ENCODE measurements around the gene MPND.
"Not testable (repeated sequence)": the region's sequence is repeated elsewhere in the genome, so short reads cannot be mapped to it uniquely, and the experiment has no call there.

Gene MPND

DNA sequence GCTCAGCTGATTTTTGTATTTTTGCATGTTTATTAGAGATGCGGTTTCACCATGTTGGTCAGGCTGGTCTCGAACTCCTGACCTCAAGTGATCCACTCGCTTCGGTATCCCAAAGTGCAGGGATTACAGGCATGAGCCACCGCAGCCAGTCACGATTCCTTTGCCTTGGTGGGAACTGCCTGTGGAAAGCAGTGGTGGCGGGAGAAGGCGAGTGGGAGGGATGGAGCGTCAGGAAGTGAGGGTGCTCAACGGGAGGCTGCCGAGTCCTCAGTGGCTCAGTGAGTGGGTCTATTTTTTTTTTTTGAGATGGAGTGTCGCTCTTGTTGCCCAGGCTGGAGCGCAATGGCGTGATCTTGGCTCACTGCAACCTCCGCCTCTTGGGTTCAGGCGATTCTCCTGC lies 5.9 kb downstream of the MPND start:
- Mint-ChIP-seq H3K36me3 (peaks cover 35 to 52% of the 10 kb centered on the region in 2 donors), H3K4me1 (peaks cover 9 to 27% of the 10 kb centered on the region in 2 donors)
- not testable (repeated sequence) for H3K4me3 Mint-ChIP-seq; H3K27me3 Mint-ChIP-seq; H3K27ac Mint-ChIP-seq; ATAC-seq (replicated peaks); H3K9me3 Mint-ChIP-seq; DNase-seq

DNA sequence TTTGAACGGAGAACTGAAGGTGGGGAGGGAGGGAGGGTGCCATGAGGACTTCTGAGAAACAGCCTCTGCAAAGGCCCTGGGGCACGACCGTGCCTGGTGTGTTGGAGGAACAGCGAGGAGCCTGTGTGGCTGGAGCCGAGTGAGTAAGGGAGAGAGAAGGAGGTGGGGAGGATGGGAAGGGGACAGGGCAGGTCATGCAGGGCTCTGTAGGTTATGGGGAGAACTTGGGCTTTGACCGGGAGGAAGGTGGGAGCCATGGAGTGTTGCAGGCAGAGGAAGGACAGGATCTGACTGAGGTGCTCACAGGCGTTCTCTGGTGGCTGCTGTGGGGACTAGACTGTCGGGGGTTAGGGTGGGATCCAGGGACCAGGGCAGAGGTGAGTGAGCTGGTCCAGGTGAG lies 6.7 kb downstream of the MPND start:
- Mint-ChIP-seq H3K4me1 (peaks cover 9 to 25% of the 10 kb centered on the region in 2 donors), H3K27me3 (no peaks in the 10 kb centered on the region), H3K4me3 (no peak overlapping the region), H3K36me3 (peaks cover 35 to 59% of the 10 kb centered on the region in 2 donors), H3K27ac (peak overlapping the region; percentile 22), H3K9me3 (no peaks in the 10 kb centered on the region)
- ATAC-seq (replicated peaks) = no peak
- no peak for DNase-seq

DNA sequence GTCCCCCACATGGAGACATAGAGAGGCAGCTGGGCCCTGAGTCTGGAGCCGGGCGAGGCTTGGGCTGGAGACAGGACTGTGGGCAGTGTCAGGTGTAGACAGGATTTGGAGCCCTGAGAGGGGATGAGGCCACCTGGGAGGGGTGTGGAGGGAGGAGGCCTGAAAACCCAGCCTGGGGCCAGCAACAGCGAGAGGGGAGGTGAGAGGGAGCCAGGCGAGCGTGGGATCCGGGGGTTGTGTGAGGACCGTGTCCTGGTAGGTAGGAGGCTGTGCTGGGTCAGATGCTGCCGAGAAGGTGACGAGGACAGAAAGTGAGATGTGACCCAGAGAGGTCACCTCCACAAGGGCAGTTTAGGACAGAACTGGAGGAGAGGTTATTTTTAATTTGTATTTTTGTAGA lies 7.4 kb downstream of the MPND start:
- Mint-ChIP-seq H3K36me3 (peaks cover 30 to 55% of the 10 kb centered on the region in 2 donors), H3K4me1 (peaks cover 9 to 18% of the 10 kb centered on the region in 2 donors), H3K9me3 (no peaks in the 10 kb centered on the region), H3K4me3 (no peak overlapping the region), H3K27me3 (no peaks in the 10 kb centered on the region), H3K27ac (no peak overlapping the region)
- DNase-seq (no peak), ATAC-seq (replicated peaks) (no peak)

DNA sequence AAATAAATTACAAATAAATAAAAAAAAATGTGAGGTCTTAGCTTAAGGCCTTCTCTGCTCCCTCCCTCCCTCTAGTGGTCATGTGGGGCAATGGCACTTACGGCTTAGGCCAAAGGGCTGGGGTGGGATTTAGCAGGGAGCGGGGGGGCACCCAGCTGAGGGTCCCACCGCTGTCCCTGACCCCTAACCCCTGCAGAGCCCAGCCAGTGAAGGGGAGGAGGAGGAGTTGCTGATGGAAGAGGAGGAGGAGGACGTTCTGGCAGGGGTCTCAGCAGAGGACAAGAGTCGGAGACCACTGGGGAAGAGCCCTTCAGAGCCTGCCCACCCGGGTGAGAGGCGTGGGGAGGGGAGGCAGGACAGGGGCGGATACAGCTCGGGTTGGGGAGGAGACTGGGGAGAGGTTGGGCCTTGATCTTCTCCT lies 9.3 kb downstream of the MPND start:
- Mint-ChIP-seq H3K36me3 (peaks cover 22 to 55% of the 10 kb centered on the region in 2 donors), H3K27me3 (no peaks in the 10 kb centered on the region), H3K9me3 (no peaks in the 10 kb centered on the region), H3K4me1 (peaks cover 9 to 15% of the 10 kb centered on the region in 2 donors), H3K4me3 (no peak overlapping the region), H3K27ac (peak overlapping the region; percentile 81)
- ATAC-seq (replicated peaks) (peak; percentile 69), DNase-seq (no peak)

DNA sequence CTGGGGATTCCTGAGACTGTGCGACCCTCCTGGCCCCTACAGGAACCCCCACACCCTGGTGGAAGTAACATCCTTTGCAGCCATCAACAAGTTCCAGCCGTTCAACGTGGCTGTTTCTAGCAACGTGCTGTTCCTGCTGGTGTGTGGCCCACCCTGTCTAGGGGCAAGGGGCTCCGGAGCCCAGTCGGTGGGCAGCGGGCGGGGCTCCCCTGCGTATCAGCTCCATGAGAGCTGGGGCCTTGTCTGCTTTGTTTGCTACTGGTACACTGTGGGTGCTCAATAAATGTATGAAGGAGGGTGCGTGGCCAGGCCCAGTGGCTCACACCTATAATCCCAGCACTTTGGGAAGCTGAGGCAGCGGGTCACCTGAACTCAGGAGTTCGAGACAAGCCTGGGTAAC lies 10.9 kb downstream of the MPND start:
- peak overlapping the region; percentile 31 for H3K27ac Mint-ChIP-seq
- H3K4me1 Mint-ChIP-seq = peaks cover 9 to 18% of the 10 kb centered on the region in 2 donors
- no peak for ATAC-seq (replicated peaks)
- no peaks in the 10 kb centered on the region for H3K9me3 Mint-ChIP-seq
- H3K27me3 Mint-ChIP-seq = no peaks in the 10 kb centered on the region
- H3K4me3 Mint-ChIP-seq = no peak overlapping the region
- H3K36me3 Mint-ChIP-seq = peaks cover 22 to 51% of the 10 kb centered on the region in 2 donors
- no peak for DNase-seq

DNA sequence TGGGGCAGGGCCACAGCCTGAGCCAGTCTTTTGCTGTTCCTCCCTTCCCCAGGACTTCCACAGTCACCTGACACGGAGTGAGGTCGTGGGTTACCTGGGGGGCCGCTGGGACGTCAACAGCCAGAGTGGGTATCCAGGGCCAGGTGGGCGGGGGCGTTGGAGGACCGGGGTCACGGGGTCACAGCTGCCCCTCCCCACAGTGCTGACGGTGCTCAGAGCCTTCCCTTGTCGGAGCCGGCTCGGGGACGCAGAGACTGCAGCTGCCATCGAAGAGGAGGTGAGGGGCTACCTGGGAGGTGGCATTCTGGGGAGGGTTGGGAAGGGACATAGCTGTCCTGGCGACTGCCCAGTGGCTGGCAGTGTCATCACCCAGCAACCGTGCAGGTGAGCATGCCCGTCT lies 11.5 kb downstream of the MPND start:
- Mint-ChIP-seq H3K4me3 (no peak overlapping the region), H3K27ac (no peak overlapping the region), H3K9me3 (no peaks in the 10 kb centered on the region), H3K4me1 (peaks cover 9 to 18% of the 10 kb centered on the region in 2 donors), H3K27me3 (no peaks in the 10 kb centered on the region), H3K36me3 (peaks cover 18 to 47% of the 10 kb centered on the region in 2 donors)
- ATAC-seq (replicated peaks) = no peak
- DNase-seq = no peak

DNA sequence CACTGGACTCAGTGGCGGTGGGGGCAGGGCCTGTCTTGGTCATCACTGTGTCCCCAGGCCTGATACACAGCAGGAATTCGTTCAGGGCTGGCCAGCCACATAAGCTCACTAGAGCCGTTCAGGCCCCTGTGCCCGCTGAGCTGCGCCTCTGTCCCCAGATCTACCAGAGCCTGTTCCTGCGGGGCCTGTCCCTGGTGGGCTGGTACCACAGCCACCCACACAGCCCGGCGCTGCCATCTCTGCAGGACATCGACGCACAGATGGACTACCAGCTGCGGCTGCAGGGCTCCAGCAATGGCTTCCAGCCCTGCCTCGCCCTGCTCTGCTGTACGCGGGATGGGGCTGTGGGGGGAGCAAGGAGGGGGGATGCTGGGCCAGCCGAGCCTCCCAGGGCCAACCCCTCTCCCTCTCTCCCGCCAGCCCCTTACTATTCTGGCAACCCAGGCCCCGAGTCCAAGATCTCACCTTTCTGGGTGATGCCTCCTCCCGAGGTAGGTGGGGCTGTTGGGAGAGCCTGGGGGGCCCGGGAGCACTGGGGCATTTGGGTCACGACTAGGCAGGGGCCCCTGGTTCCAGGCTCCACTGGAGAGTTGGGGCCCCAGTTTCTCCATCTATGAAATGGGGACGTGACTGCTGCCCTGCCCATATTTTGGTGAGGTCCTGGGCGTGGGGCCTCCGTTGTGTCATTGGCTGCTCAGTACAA lies 13.9 kb downstream of the MPND start:
- DNase-seq (no peak), ATAC-seq (replicated peaks) (no peak)
- H3K9me3 Mint-ChIP-seq = no peaks in the 10 kb centered on the region
- no peaks in the 10 kb centered on the region for H3K27me3 Mint-ChIP-seq
- peaks cover 9 to 21% of the 10 kb centered on the region in 2 donors for H3K4me1 Mint-ChIP-seq
- peak overlapping the region; percentile 81 for H3K27ac Mint-ChIP-seq
- H3K4me3 Mint-ChIP-seq = no peak overlapping the region
- peaks cover 22 to 51% of the 10 kb centered on the region in 2 donors for H3K36me3 Mint-ChIP-seq

DNA sequence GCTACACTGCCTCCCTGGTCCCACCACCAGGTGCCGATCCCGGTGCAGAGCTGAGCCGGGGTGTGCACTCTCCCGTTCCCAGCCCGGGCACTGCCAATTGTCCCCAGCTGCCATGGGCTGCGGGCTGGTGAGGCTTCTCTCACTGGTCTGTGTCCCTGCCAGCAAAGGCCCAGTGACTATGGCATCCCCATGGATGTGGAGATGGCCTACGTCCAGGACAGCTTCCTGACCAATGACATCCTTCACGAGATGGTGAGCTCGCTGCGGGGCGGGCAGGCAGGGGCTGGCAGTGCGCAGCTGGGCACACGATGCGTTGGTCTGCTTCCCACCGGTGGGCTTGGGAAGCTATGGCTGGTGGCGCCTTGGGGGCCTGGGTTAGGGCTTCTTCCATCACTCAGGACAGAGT lies 14.6 kb downstream of the MPND start:
- ATAC-seq (replicated peaks) = no peak
- no peaks in the 10 kb centered on the region for H3K27me3 Mint-ChIP-seq

DNA sequence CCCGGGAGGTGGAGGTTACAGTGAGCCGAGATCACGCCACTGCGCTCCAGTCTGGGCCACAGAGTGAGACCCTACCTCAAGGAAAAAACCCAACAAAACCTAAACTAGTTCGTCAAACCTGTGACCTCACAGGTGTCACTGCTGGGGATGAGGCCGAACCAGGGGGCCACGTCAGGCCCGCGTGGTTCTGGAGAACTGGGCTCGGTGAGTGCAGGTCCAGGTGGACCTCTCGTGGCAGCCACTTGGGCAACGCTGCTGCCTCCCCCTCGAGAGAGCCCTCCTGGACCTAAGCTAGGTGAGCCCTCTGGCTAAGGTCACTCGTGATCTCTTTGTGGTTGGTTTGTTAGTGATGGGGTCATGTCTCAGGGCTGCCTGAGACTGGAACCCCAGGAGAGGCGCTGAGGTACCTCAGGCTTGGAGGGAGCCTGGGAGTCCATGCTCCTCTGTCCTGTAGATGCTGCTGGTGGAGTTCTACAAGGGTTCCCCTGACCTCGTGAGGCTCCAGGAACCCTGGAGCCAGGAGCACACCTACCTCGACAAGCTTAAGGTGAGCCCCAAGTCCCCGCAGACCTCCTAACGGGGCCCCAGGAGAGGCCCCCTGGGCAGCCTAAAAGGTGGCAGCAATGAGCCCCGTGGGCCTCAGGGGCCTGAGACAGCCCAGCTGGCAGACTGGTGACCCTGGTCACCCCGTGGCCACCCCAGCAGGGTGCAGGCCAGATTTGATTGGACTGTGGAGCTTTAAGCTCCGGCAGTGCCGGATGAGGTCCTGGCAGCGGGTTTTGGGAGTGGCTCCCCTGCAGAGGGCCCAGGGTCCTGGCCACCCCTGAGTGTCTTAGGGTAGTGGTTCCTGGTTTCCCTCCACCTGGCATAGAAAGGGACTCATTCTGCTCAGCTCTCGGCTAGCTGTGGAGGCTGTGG lies 15.6 kb downstream of the MPND start:
- ATAC-seq (replicated peaks) (no peak), DNase-seq (no peak)
- peaks cover 23 to 58% of the 10 kb centered on the region in 2 donors for H3K36me3 Mint-ChIP-seq
- H3K4me3 Mint-ChIP-seq = no peak overlapping the region
- H3K27ac Mint-ChIP-seq = peak overlapping the region; percentile 81
- no peaks in the 10 kb centered on the region for H3K27me3 Mint-ChIP-seq
- H3K9me3 Mint-ChIP-seq = no peaks in the 10 kb centered on the region
- H3K4me1 Mint-ChIP-seq = peaks cover 6 to 16% of the 10 kb centered on the region in 2 donors

More for the DNA sequence above, 14.6 kb downstream of the MPND start:
- Mint-ChIP-seq H3K9me3 (no peaks in the 10 kb centered on the region), H3K36me3 (peaks cover 20 to 53% of the 10 kb centered on the region in 2 donors), H3K4me1 (peaks cover 6 to 16% of the 10 kb centered on the region in 2 donors), H3K27ac (peak overlapping the region; percentile 81), H3K4me3 (peak overlapping the region in 1 of 2 donors; percentile 46)
- no peak for DNase-seq

DNA sequence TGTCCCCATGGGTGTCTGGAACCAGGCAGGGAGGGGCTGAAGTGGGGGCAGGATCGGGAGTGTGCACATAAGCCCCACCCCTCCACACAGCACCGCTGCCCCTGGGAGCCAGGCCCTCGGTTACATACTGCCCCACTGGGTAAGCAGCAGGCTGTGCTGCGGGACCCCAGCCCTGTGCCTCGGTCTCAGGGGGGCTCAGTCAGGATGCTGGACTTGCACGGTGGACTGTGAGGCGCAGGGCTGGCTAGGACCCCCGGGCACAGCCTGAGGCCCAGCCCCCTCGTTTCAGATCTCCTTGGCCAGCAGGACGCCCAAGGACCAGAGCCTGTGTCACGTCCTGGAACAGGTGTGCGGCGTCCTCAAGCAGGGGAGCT lies 16.3 kb downstream of the MPND start:
- ATAC-seq (replicated peaks) (peak in 1 of 2 donors; percentile 18), DNase-seq (no peak)
- peaks cover 23 to 51% of the 10 kb centered on the region in 2 donors for H3K36me3 Mint-ChIP-seq
- peak overlapping the region; percentile 81 for H3K27ac Mint-ChIP-seq
- H3K9me3 Mint-ChIP-seq = no peaks in the 10 kb centered on the region
- no peak overlapping the region for H3K4me3 Mint-ChIP-seq
- H3K27me3 Mint-ChIP-seq = no peaks in the 10 kb centered on the region
- peaks cover 6 to 16% of the 10 kb centered on the region in 2 donors for H3K4me1 Mint-ChIP-seq

DNA sequence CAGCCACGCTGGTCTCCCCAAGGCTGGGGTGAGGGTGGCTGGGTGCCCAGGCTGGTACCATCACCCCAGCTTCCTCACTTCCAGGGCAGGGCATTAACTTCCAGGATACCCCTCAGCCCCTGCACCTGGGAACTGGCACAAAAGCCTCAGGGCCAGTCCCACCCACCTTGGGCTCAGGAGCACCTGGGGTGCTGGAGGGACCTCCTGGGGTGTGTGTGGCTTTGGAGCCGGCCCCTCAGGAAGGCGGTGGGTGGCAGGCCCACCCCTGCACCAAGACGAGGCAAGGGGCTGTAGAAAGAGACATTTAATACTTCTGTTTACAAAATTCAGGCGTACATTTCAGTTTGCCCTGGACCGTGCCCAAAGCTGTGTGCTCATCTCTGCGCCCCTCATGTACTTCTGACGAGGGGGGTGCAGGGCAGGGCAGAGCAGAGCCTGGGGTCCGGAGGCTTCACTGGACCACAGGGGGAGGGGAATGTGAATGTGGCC lies 16.8 kb downstream of the MPND start:
- peaks cover 23 to 50% of the 10 kb centered on the region in 2 donors for H3K36me3 Mint-ChIP-seq
- H3K4me1 Mint-ChIP-seq = peaks cover 6 to 16% of the 10 kb centered on the region in 2 donors
- H3K9me3 Mint-ChIP-seq = no peaks in the 10 kb centered on the region
- H3K4me3 Mint-ChIP-seq = peak overlapping the region in 1 of 2 donors; percentile 22
- H3K27ac Mint-ChIP-seq = peak overlapping the region; percentile 92
- no peak for ATAC-seq (replicated peaks)
- H3K27me3 Mint-ChIP-seq = no peaks in the 10 kb centered on the region
- DNase-seq = no peak

DNA sequence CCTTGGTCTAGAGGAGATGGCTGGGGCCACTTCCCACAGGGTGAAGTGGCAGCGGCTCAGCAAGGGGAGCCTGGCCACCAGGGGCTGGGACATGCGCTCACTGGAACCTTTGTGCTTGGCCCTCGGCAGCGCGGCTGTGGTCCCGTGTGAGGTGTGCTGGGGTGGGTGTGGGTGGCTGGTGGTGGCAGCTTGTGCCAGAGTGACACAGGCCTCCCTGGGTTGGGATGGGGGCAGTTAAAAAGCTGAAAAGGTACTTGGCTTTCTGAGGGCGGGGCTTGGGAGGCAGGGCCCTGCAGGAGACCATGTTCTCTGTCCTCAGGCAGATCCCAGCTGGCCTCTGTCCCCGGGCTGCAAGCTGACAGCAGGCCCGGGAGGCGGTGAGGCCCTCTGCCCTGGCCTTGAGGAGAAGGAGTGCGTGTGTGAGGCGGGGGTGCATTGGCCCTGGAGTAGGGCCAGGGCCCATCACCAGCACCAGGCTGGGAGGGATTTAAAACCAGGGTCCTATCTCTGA lies 17.3 kb downstream of the MPND start:
- ATAC-seq (replicated peaks) (no peak), DNase-seq (no peak)
- Mint-ChIP-seq H3K27me3 (no peaks in the 10 kb centered on the region), H3K36me3 (peaks cover 23 to 53% of the 10 kb centered on the region in 2 donors), H3K27ac (peak overlapping the region; percentile 92), H3K4me3 (peak overlapping the region in 1 of 2 donors; percentile 22), H3K4me1 (peaks cover 6 to 16% of the 10 kb centered on the region in 2 donors), H3K9me3 (no peaks in the 10 kb centered on the region)

DNA sequence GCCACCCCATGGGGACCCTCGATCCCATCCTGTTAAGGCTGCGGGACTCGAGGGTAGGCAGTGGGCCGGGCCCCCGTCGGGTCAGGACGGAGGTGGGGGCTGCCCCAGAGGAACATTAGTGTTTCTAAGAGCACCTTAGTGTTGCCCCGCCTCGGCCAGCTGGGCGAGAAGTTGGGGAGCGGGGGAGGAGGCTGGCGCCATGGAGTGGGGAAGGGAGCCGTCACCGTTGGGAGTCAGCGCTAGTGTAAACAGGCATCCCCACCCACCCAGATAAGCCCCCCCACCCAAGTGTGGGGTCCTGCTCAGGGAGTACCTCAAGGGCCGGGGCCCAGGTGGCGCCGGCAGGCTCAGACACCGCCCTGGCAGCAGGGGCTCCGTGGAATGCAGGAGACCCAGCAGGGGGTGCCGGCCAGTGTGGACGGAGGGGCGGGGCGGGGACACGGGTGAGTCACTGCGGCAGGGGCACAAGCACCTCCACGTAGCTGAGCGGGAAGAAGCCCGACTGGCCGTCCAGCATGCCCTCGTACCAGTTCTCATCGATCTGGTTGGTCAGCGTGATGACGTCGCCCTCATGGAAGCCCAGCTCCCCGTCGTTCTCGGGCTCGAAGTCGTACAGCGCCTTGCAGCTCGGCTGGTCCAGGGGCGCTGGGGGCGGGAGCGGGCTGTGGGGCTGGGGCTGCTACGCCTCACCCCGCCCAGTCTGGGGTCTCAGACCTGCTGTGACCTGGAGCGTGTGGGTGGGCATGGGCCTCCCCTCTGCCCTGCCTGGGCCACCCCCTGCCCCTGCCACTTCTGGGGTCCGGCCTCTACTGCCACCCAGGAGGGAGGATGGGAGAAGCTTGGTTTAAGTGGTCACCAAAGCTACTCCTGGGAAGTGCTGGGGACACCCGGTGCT lies 18.0 kb downstream of the MPND start:
- Mint-ChIP-seq H3K36me3 (peaks cover 18 to 48% of the 10 kb centered on the region in 2 donors), H3K4me1 (peaks cover 6 to 16% of the 10 kb centered on the region in 2 donors), H3K27ac (peak overlapping the region; percentile 92), H3K27me3 (no peaks in the 10 kb centered on the region), H3K4me3 (no peak overlapping the region), H3K9me3 (no peaks in the 10 kb centered on the region)
- no peak for ATAC-seq (replicated peaks)
- DNase-seq = no peak
